ENCODE results near the gene FGF18. TPM values are rescaled to one million over a fixed set of nuclear protein-coding genes. Genes with fewer than 3 reads are reported as not detected.
"Not testable (repeated sequence)": the region's sequence is repeated elsewhere in the genome, so short reads cannot be mapped to it uniquely, and the experiment has no call there.

Gene FGF18
- total and polyA plus RNA-seq, 2 donors from 2014 or later: 0.39 to 1.8 TPM

DNA sequence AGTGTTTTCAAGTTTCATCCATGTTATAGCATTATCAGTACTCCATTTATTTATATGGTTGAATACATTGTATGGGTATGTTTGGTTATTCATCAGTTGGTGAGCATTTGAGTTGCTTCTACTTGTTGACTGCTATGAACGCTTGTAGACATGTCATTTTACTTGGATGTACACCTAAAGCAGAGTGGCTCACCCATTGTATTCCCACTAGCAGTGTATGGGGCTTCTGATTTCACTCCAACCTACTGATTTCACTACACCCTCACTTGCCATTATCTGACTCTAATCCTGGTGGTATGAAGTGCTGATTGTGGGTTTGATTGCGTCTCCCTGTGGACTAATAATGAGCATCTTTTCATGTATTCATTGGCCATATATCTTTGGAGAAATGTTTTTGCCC, 22.3 kb upstream of the FGF18 start:
- Histone ChIP-seq H3K4me1 (ENCODE audit: control insufficient read depth in 2 of 3, insufficient read depth in 2 of 3, low read depth in 1 of 3, low read length in 3 of 3) (no peaks in the 10 kb centered on the region), H3K9me3 (ENCODE audit: control insufficient read depth in 2 of 3, insufficient read depth in 1 of 3, low read length in 3 of 3) (no peaks in the 10 kb centered on the region), H3K27ac (ENCODE audit: low read depth in 2 of 2, low read length in 2 of 2) (no peak overlapping the region), H3K9ac (ENCODE audit: low read length in 3 of 3) (no peak overlapping the region), H3K36me3 (ENCODE audit: control insufficient read depth in 2 of 3, insufficient read depth in 3 of 3, low read length in 3 of 3) (peaks cover 9 to 54% (median 33%) of the 10 kb centered on the region in 3 donors), H3K4me3 (ENCODE audit: low read length in 3 of 3) (no peak overlapping the region), H3K27me3 (ENCODE audit: control insufficient read depth, insufficient read depth, low read length) (no peaks in the 10 kb centered on the region)
- intact Hi-C loops (cut with DNase I): no loop called here
- no peak for FAIRE-seq
- no peak for DNase-seq
- TF ChIP-seq, protein P1, sequence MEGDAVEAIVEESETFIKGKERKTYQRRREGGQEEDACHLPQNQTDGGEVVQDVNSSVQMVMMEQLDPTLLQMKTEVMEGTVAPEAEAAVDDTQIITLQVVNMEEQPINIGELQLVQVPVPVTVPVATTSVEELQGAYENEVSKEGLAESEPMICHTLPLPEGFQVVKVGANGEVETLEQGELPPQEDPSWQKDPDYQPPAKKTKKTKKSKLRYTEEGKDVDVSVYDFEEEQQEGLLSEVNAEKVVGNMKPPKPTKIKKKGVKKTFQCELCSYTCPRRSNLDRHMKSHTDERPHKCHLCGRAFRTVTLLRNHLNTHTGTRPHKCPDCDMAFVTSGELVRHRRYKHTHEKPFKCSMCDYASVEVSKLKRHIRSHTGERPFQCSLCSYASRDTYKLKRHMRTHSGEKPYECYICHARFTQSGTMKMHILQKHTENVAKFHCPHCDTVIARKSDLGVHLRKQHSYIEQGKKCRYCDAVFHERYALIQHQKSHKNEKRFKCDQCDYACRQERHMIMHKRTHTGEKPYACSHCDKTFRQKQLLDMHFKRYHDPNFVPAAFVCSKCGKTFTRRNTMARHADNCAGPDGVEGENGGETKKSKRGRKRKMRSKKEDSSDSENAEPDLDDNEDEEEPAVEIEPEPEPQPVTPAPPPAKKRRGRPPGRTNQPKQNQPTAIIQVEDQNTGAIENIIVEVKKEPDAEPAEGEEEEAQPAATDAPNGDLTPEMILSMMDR (IDR thresholded peaks at IDR 0.05; ENCODE audit: borderline replicate concordance, extremely low read depth, insufficient read depth): no peak

GRCh38 chr5:171397599-171397998, 21.8 kb upstream of the FGF18 start:
- no peak for FAIRE-seq

DNA sequence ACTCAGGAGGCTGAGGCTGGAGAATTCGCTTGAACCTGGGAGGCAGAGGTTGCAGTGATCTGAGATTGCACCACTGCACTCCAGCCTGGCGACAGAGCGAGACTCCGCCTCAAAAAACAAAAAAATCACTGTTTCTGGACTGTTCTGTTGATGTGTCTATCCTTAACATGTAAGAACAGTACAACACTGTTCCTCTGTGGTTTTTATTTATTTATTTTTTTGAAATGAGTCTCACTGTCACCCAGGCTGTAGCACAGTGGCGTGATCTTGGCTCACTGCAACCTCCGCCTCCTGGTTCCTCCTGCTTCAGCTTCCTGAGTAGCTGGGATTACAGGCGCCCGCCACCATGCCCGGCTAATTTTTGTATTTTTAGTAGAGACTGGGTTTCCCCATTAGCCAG, 20.8 kb upstream of the FGF18 start:
- H3K9me3 ChIP-seq (ENCODE audit: control insufficient read depth in 2 of 3, insufficient read depth in 1 of 3, low read length in 3 of 3); DNase-seq; FAIRE-seq; intact Hi-C loops (cut with DNase I); H3K9ac ChIP-seq (ENCODE audit: low read length in 3 of 3); H3K27me3 ChIP-seq (ENCODE audit: control insufficient read depth, insufficient read depth, low read length); H3K27ac ChIP-seq (ENCODE audit: low read depth in 2 of 2, low read length in 2 of 2); H3K4me1 ChIP-seq (ENCODE audit: control insufficient read depth in 2 of 3, insufficient read depth in 2 of 3, low read depth in 1 of 3, low read length in 3 of 3); H3K4me3 ChIP-seq (ENCODE audit: low read length in 3 of 3): not testable (repeated sequence)
- peaks cover 9 to 40% (median 32%) of the 10 kb centered on the region in 3 donors for H3K36me3 ChIP-seq (ENCODE audit: control insufficient read depth in 2 of 3, insufficient read depth in 3 of 3, low read length in 3 of 3)

More at GRCh38 chr5:171397599-171397998, 21.8 kb upstream of the FGF18 start:
- Histone ChIP-seq H3K9me3 (ENCODE audit: control insufficient read depth in 2 of 3, insufficient read depth in 1 of 3, low read length in 3 of 3) (no peaks in the 10 kb centered on the region), H3K36me3 (ENCODE audit: control insufficient read depth in 2 of 3, insufficient read depth in 3 of 3, low read length in 3 of 3) (peaks cover 9 to 50% (median 33%) of the 10 kb centered on the region in 3 donors), H3K27ac (ENCODE audit: low read depth in 2 of 2, low read length in 2 of 2) (no peak overlapping the region), H3K27me3 (ENCODE audit: control insufficient read depth, insufficient read depth, low read length) (no peaks in the 10 kb centered on the region), H3K4me1 (ENCODE audit: control insufficient read depth in 2 of 3, insufficient read depth in 2 of 3, low read depth in 1 of 3, low read length in 3 of 3) (no peaks in the 10 kb centered on the region), H3K4me3 (ENCODE audit: low read length in 3 of 3) (no peak overlapping the region), H3K9ac (ENCODE audit: low read length in 3 of 3) (no peak overlapping the region)
- intact Hi-C loops (cut with DNase I): no loop called here
- TF ChIP-seq, protein P1 (IDR thresholded peaks at IDR 0.05; ENCODE audit: borderline replicate concordance, extremely low read depth, insufficient read depth): no peak
- no peak for DNase-seq

- Histone ChIP-seq H3K9me3 (ENCODE audit: control insufficient read depth in 2 of 3, insufficient read depth in 1 of 3, low read length in 3 of 3) (no peaks in the 10 kb centered on the region), H3K27ac (ENCODE audit: low read depth in 2 of 2, low read length in 2 of 2) (no peak overlapping the region), H3K4me3 (ENCODE audit: low read length in 3 of 3) (no peak overlapping the region), H3K4me1 (ENCODE audit: control insufficient read depth in 2 of 3, insufficient read depth in 2 of 3, low read depth in 1 of 3, low read length in 3 of 3) (no peaks in the 10 kb centered on the region), H3K9ac (ENCODE audit: low read length in 3 of 3) (no peak overlapping the region), H3K27me3 (ENCODE audit: control insufficient read depth, insufficient read depth, low read length) (no peaks in the 10 kb centered on the region), H3K36me3 (ENCODE audit: control insufficient read depth in 2 of 3, insufficient read depth in 3 of 3, low read length in 3 of 3) (peaks cover 9 to 42% (median 29%) of the 10 kb centered on the region in 3 donors)
- no peak for FAIRE-seq
- intact Hi-C loops (cut with DNase I): no loop called here
- TF ChIP-seq, protein P1 (IDR thresholded peaks at IDR 0.05; ENCODE audit: borderline replicate concordance, extremely low read depth, insufficient read depth): no peak
- no peak for DNase-seq
Measured at GRCh38 chr5:171400169-171400568, 19.3 kb upstream of the FGF18 start.
